ENCODE data around the gene ATXN1.

- TF ChIP-seq POLR2A (IDR thresholded peaks at IDR 0.05) (no peak), CTCF (IDR thresholded peaks at IDR 0.05) (no peak)
These were observed 391.3 kb downstream of the ATXN1 start for GRCh38 chr6:16369989-16370388.

Measured in lower leg skin (tissue), 3 donors.